GM12878 (cell line): Measurements from ENCODE around the gene WDFY3. TPM values are rescaled to one million over a fixed set of nuclear protein-coding genes. Genes with fewer than 3 reads are reported as not detected.

Source experiments
- ATAC-seq: fragments of 200-7000 bp; cut with Tn5 transposase; 3 replicates; pipeline ENCODE4 v1.9.1; 2020; ENCODE audit warnings: mild to moderate bottlenecking, moderate library complexity
- BruUV-seq: library from RNA; stranded (reverse); fragments of 400-500 nt; replicated peaks from 2 replicates; lab custom pipeline; 2021; lab: Mats Ljungman, UMichigan
- CTCF ChIA-PET: fragments of 300-600 bp; sonication (Branson Sonifier 250); formaldehyde crosslinking; extraction: SDS; loops from one replicate; lab custom pipeline; 2021; ENCODE audit warnings: inconsistent platforms; lab: Yijun Ruan, JAX
- POLR2A ChIA-PET: fragments of 350-600 bp; formaldehyde crosslinking; extraction: SDS; loops from one replicate; lab custom pipeline; 2021; ENCODE audit warnings: inconsistent platforms; lab: Charles Lee
- RAD21 ChIA-PET: fragments of 300-600 bp; sonication (Branson Sonifier 250); formaldehyde crosslinking; loops from one replicate; lab custom pipeline; 2023; ENCODE audit warnings: antibody characterized with exemption; ENCODE audit not compliant: unreplicated experiment; lab: Charles Lee
- SMC1A ChIA-PET: fragments of 300-600 bp; sonication (Branson Sonifier 250); formaldehyde crosslinking; loops from one replicate; lab custom pipeline; 2023; ENCODE audit not compliant: unreplicated experiment, uncharacterized antibody; lab: Charles Lee
- DNase-seq: peaks from one replicate; pipeline ENCODE4 v3.0.0-alpha.2; 2011; ENCODE audit warnings: low read depth, low spot score
- FAIRE-seq: peaks from 3 replicates; lab custom pipeline; 2011; peaks lifted over from hg19 to GRCh38; lab: Jason Lieb, UNC
- H2AFZ ChIP-seq: 2 replicates; pipeline ENCODE4 v1.6.0; 2011; ENCODE audit warnings: low read depth, low read length, control low read depth; ENCODE audit not compliant: control insufficient read depth
- H3K27ac ChIP-seq: 2 replicates; pipeline ENCODE4 v1.5.1; 2011; ENCODE audit warnings: control low read depth; ENCODE audit not compliant: control insufficient read depth, insufficient read depth
- H3K27me3 ChIP-seq, 2 experiments: replicated peaks in 1 of 2; 2 replicates each; pipeline versions ENCODE4 v1.6.0 to v1.6.1; 2011; ENCODE audit warnings: low read length in 1 of 2; ENCODE audit not compliant: control insufficient read depth in 2 of 2, insufficient read depth in 2 of 2
- H3K36me3 ChIP-seq, 2 experiments: 2 replicates each; pipeline ENCODE4 v1.5.1; 2011; ENCODE audit warnings: low read length in 1 of 2; ENCODE audit not compliant: control insufficient read depth in 2 of 2, insufficient read depth in 2 of 2
- H3K4me1 ChIP-seq: 2 replicates; pipeline ENCODE4 v1.6.1; 2011; ENCODE audit warnings: mild to moderate bottlenecking, low read length, moderate library complexity, mixed read lengths; ENCODE audit not compliant: control insufficient read depth, insufficient read depth
- H3K4me2 ChIP-seq: 2 replicates; pipeline ENCODE4 v1.6.0; 2011; ENCODE audit warnings: control low read depth; ENCODE audit not compliant: control insufficient read depth, insufficient read depth
- H3K4me3 ChIP-seq: fragments of 200-600 bp; sonication (generic); 2 replicates; pipeline ENCODE4 v1.5.1; 2016
- H3K79me2 ChIP-seq: 2 replicates; pipeline ENCODE4 v1.6.0; 2011; ENCODE audit warnings: low read length; ENCODE audit not compliant: control insufficient read depth, insufficient read depth
- H3K9ac ChIP-seq: 2 replicates; pipeline ENCODE4 v1.8.0; 2011; ENCODE audit warnings: low read length, control low read depth, mixed read lengths; ENCODE audit not compliant: control insufficient read depth, insufficient read depth
- H3K9me3 ChIP-seq: replicated peaks from 3 replicates; pipeline ENCODE4 v1.5.1; 2011; ENCODE audit warnings: mild to moderate bottlenecking, low read length; ENCODE audit not compliant: control insufficient read depth, insufficient read depth
- H4K20me1 ChIP-seq: 2 replicates; pipeline ENCODE4 v1.6.0; 2011; ENCODE audit not compliant: control insufficient read depth, insufficient read depth
- BHLHE40 ChIP-seq, 2 experiments: fragments of 450-650 bp in 1 of 2; IDR thresholded peaks; 2 replicates each; pipeline ENCODE4 v1.6.1; 2011 to 2017; ENCODE audit warnings: low read depth in 2 of 2, borderline replicate concordance in 1 of 2, improper control_type of control experiment in 1 of 2, low read length in 1 of 2, mild to moderate bottlenecking in 1 of 2
- MYC ChIP-seq: IDR thresholded peaks from 2 replicates; pipeline ENCODE4 v1.6.1; 2011; ENCODE audit warnings: mild to moderate bottlenecking, low read length, moderate library complexity, inconsistent platforms; ENCODE audit not compliant: insufficient read depth, insufficient replicate concordance, insufficient read length, severe bottlenecking
- RAD51 ChIP-seq: fragments of 450-650 bp; IDR thresholded peaks from 2 replicates; pipeline ENCODE4 v1.6.1; 2016; ENCODE audit warnings: moderate library complexity, mild to moderate bottlenecking, inconsistent platforms
- SREBF2 ChIP-seq: IDR thresholded peaks from 2 replicates; pipeline ENCODE4 v1.6.1; 2012; ENCODE audit warnings: mild to moderate bottlenecking, low read length
- WGBS: methylation state at CpG from one replicate; pipeline ENCODE4 v1.1.6; 2016; ENCODE audit warnings: low lambda C conversion rate; ENCODE audit not compliant: insufficient replicate concordance, insufficient coverage; ENCODE audit errors: missing lambda C conversion rate; 5-methylcytosine and 5-hydroxymethylcytosine counted together
- in situ Hi-C: fragments of 300-500 bp; cut with MboI; formaldehyde crosslinking; loops from 9 replicates; pipeline ENCODE4 v1.14.3; 2018; ENCODE audit warnings: mixed read lengths
- intact Hi-C: fragments of 100-400 bp; cut with micrococcal nuclease; formaldehyde crosslinking; loops from one replicate; pipeline ENCODE4 v1.14.2; 2022; ENCODE audit not compliant: unreplicated experiment
- polyA plus RNA-seq, 11 experiments: library from polyadenylated mRNA; depleted of rRNA in 4 of 11; unstranded in 6 of 11; stranded (reverse) in 5 of 11; fragments of >200 nt; fragmentation: Nextera tagmentation in 4 of 11; fragmentation: Illumina TruSeq in 1 of 11; extraction: Ambion mirVana in 4 of 11; extraction: Trizol in 1 of 11; gene quantifications; 1 replicate in 1 of 11; 2 replicates in 10 of 11; pipeline versions ENCODE4 v1.2.1 to v1.2.3, GENCODE V29; 2011 to 2016; ENCODE audit warnings: inconsistent platforms in 2 of 11, missing spikeins in 2 of 11, low read depth in 1 of 11
- total RNA-seq, 4 experiments: library from RNA; depleted of rRNA in 3 of 4; stranded (reverse); fragments of >200 nt in 3 of 4; fragmentation: Illumina TruSeq in 1 of 4; extraction: Trizol in 1 of 4; gene quantifications; 2 replicates each; pipeline versions ENCODE4 v1.2.1 to v1.2.3, GENCODE V29; 2013 to 2021
- TF ChIP-seq, protein P1 (sequence below): fragments of 450-650 bp; formaldehyde crosslinking; IDR thresholded peaks from 2 replicates; pipeline ENCODE4 v1.5.0; 2022; ENCODE audit warnings: mild to moderate bottlenecking, missing genetic modification characterization

Gene WDFY3
- total and polyA plus RNA-seq, 10 of the 15 experiments (the other 5 are each of a cell fraction or from before 2014, with no cell fraction given), result 0.01 to 0.23 (median 0.12) TPM; not detected in 2

DNA sequence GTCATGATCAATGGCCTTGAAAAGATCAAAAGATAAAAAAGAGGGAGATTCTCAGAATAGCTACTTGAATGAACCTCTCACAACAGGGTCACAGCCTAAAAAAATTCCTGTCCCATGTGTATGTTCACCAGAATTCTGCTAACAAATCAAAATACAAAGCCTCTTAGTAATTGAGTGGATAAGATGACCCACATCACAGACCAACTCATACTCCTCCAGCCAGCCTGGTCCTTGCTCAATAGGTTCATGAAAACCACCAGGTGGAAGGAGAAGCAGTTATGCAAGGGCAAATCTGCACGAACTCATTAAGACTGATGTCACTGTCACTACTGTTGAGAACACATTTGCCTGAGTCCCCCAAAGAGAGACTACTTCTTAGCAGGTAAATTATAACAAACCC is 21.5 kb downstream of the WDFY3 start:
- ATAC-seq, result no peak
- ChIA-PET POLR2A (no interaction called here), CTCF (no interaction called here), SMC1A (no interaction called here), RAD21 (no interaction called here)
- Histone ChIP-seq H2AFZ (no peak overlapping the region), H3K4me3 (no peak overlapping the region), H3K36me3 (no peaks in the 10 kb centered on the region), H3K4me1 (no peaks in the 10 kb centered on the region), H3K27ac (no peak overlapping the region), H3K4me2 (no peak overlapping the region), H4K20me1 (no peaks in the 10 kb centered on the region), H3K9ac (no peak overlapping the region), H3K9me3 (no peaks in the 10 kb centered on the region), H3K27me3 (no peaks in the 10 kb centered on the region), H3K79me2 (no peaks in the 10 kb centered on the region)
- intact Hi-C loops (no loop called here), in situ Hi-C loops (no loop called here)
- BruUV-seq, result no TSS peak
- no peak for DNase-seq
- WGBS, result 0% methylated on average over 1 of the region's 1 CpG
- no peak for FAIRE-seq
- no peak for TF ChIP-seq RAD51
- no peak for TF ChIP-seq MYC
- no peak for TF ChIP-seq BHLHE40 (IDR thresholded peaks at IDR 0.05; ENCODE audit: borderline replicate concordance in 1 of 2, low read depth in 2 of 2, low read length in 1 of 2)
- no peak for TF ChIP-seq SREBF2
- TF ChIP-seq, protein P1, sequence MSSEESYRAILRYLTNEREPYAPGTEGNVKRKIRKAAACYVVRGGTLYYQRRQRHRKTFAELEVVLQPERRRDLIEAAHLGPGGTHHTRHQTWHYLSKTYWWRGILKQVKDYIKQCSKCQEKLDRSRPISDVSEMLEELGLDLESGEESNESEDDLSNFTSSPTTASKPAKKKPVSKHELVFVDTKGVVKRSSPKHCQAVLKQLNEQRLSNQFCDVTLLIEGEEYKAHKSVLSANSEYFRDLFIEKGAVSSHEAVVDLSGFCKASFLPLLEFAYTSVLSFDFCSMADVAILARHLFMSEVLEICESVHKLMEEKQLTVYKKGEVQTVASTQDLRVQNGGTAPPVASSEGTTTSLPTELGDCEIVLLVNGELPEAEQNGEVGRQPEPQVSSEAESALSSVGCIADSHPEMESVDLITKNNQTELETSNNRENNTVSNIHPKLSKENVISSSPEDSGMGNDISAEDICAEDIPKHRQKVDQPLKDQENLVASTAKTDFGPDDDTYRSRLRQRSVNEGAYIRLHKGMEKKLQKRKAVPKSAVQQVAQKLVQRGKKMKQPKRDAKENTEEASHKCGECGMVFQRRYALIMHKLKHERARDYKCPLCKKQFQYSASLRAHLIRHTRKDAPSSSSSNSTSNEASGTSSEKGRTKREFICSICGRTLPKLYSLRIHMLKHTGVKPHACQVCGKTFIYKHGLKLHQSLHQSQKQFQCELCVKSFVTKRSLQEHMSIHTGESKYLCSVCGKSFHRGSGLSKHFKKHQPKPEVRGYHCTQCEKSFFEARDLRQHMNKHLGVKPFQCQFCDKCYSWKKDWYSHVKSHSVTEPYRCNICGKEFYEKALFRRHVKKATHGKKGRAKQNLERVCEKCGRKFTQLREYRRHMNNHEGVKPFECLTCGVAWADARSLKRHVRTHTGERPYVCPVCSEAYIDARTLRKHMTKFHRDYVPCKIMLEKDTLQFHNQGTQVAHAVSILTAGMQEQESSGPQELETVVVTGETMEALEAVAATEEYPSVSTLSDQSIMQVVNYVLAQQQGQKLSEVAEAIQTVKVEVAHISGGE (CRISPR knock-in tag), result no peak
